ENCODE measurements around the gene PER1.

Gene PER1, protein sequence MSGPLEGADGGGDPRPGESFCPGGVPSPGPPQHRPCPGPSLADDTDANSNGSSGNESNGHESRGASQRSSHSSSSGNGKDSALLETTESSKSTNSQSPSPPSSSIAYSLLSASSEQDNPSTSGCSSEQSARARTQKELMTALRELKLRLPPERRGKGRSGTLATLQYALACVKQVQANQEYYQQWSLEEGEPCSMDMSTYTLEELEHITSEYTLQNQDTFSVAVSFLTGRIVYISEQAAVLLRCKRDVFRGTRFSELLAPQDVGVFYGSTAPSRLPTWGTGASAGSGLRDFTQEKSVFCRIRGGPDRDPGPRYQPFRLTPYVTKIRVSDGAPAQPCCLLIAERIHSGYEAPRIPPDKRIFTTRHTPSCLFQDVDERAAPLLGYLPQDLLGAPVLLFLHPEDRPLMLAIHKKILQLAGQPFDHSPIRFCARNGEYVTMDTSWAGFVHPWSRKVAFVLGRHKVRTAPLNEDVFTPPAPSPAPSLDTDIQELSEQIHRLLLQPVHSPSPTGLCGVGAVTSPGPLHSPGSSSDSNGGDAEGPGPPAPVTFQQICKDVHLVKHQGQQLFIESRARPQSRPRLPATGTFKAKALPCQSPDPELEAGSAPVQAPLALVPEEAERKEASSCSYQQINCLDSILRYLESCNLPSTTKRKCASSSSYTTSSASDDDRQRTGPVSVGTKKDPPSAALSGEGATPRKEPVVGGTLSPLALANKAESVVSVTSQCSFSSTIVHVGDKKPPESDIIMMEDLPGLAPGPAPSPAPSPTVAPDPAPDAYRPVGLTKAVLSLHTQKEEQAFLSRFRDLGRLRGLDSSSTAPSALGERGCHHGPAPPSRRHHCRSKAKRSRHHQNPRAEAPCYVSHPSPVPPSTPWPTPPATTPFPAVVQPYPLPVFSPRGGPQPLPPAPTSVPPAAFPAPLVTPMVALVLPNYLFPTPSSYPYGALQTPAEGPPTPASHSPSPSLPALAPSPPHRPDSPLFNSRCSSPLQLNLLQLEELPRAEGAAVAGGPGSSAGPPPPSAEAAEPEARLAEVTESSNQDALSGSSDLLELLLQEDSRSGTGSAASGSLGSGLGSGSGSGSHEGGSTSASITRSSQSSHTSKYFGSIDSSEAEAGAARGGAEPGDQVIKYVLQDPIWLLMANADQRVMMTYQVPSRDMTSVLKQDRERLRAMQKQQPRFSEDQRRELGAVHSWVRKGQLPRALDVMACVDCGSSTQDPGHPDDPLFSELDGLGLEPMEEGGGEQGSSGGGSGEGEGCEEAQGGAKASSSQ (N-terminal part only)

DNA sequence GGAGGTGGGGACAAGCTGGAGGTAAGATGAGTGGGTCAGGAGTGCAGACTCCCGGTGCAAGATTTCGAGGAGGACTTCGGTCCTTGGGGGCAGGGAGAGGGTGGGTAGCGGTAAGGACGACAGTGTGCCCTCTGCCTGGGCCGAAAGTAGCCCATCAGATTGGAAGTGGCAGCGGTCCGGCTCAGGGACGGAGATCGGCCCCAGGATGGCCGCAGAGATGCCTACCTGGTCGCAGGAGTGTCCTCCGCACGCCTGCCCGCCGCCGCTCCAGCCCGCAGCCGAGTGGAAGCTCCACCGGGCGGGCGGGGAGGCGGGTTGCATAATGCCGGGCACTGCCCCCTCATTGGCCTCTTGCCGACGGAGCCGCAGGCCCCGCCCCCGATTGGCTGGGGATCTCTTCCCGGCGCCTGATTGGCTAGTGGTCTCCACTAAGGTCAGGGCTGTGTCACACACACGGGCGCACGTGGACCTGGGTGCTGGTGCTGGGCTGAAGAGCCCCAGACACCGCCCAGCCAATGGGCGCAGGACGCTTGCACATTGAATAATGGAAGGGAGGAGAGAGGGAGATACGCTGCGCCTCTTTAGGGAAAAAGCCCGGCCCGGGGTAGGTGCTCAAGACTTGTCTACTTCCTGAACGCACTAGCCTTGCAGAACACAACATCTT is at the start of gene PER1:
Gene PER1, minus strand, starts transcription at position 293 of the 664 bp plus-strand sequence. CDS start 1,698 bp downstream, outside the sequence.
- peak; percentile 94 for DNase-seq

DNA sequence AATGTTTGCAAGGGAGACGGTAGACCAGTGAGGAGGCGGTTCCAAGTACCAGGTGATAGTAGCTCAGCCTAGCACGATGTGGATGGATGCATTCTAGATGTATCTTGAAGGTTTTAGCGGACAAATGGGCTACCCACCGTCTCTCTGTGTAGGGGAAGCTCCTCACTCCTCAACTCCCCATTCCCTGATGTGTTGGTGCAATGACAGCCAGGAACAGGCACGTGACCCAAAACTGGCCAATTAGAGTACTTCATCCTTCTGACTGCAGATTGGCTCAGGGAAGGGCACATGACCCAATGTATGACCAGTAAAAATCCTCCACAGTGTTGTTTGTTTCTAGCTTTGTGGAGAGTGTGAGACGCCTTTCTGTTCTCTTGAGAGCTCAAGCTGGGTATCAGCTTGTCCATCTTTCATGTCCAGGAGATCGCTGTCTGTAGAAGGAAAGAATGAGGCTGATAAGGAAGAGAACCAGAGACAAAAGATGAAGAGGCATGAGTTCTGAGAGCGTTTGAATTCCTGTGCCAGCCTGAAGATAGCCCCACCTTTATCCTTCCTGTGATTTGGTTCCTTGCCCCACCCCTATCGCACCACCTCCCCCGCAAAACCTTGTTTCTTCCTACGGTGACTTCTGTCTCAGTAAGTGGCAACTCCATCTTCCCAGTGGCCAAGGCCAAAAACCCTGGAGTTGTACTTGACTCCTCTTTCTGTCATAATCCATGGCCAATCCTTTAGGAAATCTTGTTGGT is 40.0 kb upstream of the PER1 start:
- DNase-seq, result peak; percentile 77

DNA sequence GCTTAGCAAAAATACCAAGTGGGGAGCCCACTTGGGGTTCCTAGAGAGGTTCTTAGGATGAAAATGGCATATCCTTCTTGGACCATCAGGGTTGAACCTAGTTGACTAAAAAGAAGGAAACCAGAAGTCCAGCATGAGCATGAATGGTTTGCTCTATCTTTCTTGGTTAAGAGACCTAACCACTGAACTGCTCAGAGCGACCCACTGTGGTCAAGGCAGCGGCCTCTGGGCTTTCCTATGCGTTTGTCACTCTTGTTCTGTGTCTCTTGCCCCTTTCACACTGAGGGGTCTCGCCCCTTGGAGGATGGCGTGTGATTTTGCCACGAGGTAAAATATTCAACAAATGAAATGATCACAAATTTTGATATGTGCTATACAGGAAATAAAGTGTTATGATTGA is 38.3 kb upstream of the PER1 start:
- DNase-seq, result no peak

DNA sequence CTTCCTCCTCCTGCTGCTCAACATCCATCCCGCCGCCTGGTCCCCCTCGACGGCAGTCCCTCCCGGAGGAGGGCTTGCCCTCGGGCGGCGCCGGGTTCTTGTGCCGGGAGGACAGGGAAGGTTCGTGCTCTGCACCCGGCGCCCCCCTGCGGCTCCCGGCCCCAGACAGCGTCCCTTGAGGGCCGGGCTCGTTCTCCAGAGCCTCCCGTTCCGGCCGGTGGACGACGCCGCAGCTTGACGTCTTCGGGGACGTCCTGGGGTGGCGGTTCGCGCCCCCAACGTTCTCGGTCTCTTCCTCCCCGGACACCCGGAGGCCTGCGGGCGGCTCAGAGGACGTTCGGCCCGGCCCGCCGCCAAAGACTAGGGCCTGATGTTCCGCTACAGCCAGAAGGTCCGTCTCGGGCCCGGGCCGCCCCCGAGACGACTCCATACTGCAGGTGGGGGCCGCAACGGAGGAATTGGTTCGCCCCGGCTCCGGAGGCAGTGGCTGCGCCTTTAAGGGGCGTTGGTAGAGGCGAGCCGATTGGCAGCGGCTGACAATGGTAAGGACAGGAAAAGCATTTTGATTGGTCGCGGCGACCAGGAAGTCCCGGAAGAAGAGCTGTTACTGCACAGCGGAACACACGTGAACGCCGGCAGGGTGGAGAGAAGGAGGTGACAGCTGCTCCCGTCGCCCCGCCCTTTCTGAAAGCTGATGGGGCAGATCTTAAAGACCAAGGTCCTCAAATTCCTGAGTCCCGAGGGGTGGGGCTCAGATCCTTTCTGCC is 37.7 kb upstream of the PER1 start, which contains the start of gene BORCS6:
Gene BORCS6, minus strand, starts transcription at position 470 of the 767 bp plus-strand sequence. Its CDS starts 40 bp downstream, at position 430.
- DNase-seq, result peak; percentile 99

DNA sequence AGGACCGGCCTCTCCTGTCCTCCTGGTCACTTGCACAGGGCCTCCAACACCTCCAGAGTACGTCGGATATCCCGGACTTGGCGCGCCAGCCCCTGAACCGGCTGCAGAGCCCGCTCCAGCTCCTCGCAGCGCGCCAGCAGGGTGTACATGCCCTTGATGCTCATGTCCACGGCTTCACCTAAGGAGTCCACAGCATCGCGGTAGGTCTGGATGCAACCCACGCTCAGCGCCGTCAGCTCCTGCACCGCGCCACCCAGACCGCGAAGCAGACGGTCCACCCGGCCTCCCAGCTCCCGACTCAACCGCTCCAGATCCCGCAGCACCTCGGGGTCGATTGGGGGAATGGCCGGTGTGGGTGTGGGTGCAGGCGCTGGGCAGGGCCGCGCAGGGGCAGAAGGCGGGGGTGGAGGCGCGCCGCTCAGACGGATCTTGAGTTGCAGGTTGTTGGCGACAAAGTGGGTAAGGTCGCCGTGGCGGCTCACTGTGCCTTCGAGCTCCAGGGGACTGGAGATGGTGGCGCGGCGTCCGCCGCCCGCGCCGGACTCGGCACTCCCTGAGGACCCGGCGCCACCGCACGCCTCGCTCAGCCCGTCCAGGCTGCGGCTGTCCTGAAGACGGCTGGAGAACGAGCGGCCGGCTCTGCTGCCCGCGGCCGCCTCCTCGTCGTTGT is 37.0 kb upstream of the PER1 start:
- DNase-seq, result peak; percentile 26

DNA sequence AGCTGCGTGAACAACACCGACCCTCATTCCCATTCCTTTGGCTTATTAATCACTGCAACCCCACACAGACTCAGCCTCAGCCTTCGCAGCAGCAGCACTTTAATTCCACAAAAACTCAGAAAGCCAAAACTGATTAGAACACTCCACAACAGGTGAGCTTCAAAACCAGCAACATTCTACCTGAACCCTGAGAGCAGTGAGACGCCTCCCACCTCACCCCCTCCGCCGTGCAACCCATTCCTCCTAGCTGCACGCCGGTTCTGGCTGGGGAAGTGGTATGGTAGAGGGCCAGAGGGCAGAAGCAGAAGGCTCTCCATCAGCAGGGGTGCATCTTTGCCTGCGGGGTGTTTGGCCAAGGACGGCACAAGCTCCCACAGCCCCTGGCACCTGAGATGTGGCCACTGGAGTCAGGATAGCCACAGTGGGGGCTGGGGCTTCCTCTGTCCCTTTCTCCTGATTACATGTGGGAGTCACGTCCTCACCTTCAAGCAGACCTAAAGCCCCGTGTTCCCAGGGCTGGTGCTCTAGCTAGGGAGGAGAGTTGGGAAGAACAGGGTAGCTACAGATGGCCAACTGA is 36.1 kb upstream of the PER1 start:
- DNase-seq, result no peak

DNA sequence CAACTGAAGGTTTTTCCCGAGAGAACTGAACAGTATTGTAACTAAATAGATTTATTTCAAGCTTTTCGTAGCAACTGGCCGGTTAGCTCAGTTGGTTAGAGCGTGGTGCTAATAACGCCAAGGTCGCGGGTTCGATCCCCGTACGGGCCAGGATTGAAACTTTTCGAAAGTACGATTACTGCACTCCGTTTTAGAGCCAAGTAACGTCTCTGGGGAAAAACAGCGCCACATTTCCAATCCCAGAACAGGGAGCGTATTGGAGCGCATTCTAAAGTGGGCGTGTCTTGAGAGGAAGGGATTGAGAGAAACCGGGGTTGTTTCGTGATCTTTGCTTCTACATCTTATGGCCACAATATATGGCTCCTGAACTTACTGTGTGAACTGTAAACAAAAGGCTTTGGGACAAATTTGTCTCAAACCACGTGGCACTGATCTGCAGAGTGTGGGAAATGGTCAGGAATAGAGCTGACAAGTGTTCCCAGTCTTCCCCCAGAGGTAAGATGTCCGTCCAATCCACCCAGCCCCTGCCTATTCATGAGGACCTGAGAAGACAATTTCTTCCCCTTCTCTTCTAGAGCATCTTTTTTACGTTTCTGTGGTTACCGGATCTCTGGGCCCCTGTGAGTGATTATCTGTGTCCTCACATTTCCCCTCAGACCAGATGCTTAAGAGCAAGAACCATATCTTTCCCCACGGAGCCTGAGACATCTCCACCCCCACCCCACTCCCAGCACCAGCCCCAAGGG is 35.5 kb upstream of the PER1 start:
- peak; percentile 100 for DNase-seq

DNA sequence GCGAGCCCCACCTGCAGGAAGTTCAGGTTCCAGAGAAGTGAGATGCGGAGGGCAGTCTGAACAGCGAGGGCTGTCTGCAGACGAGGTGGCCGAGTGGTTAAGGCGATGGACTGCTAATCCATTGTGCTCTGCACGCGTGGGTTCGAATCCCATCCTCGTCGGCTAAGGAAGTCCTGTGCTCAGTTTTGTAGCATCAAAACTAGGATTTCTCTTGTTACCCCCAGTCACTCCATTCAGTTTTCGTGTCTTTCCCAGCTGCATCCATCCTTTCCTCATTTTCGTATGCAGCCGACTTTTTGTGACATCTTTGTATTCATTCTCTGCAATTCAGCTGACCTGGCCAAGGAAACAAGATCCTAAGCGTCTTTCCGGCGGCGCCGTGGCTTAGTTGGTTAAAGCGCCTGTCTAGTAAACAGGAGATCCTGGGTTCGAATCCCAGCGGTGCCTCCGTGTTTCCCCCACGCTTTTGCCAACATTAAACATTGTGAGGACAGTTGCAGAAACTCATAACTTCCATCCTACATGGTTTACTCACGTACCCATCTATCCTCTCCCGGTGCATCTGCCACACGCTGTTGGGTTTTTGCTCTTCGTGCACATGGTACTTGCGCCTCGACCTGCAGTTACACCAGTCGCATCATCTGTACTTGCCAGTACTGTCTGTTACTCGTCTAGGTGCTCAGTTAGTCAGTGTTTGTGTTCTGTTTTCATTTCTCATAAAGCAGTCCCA is 34.7 kb upstream of the PER1 start:
- DNase-seq, result peak; percentile 95

DNA sequence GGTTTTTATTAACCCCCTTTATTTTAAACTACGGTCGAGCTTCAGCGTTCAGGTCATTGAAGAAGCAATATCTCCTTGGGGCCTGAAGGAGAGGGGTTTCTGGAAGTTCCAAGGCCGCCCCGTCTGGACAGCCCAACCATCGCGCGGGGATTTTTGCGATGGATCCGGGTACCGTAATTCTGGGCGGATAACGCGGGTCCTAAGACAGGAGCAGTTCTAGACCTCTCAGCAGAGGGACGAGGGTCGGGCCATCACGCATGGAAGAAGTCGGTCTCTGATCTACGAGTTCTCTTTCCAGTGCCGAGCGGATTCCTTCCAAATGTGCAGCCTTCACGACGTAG is 34.2 kb upstream of the PER1 start:
- DNase-seq, result no peak

DNA sequence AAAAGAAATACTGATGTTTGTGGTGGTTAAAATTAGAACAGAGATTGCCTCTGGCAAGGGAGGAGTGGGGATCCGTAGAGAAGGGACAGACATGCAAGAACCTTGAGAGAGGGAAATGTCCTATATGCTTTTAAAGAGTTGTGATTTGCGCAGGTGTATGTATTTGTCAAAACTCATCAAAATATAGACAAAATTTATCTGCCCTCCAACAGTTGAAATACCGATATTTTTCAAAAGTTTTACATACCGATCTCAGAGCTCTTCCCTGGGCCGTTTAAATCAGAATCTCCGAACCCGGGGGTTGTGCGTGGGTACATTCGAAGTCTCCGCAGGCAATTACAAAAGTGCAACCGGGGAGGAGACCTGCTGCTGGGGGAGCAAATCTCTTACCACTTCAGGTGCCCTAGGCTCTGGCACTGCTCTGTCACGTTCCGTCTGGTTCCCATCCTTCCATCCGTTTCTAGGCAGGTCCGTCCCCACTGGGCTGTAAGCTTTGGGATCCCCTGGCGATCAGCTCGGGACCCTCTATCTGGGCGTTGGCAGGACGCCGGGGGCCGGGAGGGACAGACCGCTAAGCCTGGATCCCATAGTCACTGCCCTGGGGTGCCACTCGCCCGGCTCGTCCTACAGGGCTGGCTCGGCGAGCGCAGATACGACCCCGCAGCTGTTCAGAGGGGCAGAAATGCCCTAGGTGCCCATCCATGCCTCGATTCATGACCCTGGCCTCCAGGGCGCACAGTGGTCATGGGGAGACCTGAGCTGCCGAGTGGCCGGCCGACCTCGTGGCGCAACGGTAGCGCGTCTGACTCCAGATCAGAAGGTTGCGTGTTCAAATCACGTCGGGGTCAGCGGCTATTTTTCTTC is 33.6 kb upstream of the PER1 start:
- peak; percentile 83 for DNase-seq

DNA sequence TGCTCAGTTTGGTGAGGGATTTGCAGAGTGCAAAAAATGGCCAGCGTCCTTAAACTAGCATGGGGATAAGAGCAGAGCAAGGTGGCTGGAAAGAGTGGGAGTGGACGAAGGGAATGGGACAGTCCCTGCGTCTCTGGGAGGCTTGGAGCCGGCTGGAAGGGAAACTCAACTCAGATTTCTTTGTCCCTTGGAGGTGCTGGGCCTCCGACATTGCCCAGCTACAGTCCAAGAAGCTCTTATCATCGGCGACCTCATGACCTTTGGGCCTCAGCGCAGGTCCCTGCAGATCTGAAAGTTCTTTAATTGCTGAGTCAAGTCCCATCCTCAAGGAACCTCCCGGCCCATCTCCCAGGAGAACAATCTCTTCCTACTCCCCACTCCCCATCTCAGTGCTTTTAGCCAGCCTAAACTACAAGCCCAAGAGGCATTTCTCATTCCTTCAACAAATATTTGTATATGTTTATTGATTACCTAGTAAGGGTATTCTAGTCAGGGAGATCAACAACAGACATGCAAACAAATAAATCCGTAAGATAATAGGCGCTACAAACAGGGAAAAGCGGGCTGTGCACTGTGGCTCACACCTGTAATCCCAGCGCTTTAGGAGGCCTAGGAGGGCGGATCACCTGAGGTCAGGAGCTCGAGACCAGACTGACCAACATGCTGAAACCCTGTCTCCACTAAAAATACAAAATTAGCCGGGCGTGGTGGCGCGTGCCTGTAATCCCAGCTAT is 25.0 kb upstream of the PER1 start:
- DNase-seq, result no peak

DNA sequence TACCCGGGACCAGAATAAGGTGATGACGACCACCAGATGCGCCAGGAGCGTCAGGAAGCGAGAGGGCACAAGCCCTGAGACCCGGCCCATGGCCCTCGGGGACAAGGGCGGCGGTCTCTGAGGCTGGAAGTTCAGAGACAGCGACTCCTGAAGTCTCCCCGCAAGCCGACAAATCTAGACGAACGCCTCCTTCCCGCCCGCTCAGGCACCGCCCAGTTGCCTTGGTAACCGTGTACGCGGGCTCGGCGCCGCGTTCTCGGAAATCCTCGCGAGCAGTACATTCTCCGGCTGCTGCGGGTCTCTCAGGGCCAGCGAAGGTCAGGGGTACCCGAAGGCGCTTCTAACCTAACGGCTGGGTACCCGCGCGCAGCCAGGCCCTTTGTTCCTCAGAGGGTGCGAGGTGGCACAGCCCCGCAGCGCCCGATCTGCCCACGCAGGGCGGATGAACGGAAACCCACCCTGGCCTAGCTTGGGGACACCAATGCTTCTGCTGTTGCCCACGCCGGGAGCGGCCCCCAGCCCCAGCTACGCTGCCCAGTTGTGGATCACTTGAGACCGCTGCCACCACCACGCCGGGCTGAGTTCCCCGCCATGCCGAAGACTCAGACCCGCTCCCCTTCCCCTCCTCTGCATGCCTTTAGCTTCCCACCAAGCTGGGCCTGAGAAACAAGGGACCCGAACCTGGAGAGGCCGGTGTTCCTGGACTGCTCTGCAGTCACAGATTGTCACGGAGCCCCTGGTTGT is 24.2 kb upstream of the PER1 start, which contains the start of gene TMEM107:
Gene TMEM107, minus strand, starts transcription at position 184 of the 744 bp plus-strand sequence. Its CDS starts 94 bp downstream, at position 90.
- peak; percentile 88 for DNase-seq

DNA sequence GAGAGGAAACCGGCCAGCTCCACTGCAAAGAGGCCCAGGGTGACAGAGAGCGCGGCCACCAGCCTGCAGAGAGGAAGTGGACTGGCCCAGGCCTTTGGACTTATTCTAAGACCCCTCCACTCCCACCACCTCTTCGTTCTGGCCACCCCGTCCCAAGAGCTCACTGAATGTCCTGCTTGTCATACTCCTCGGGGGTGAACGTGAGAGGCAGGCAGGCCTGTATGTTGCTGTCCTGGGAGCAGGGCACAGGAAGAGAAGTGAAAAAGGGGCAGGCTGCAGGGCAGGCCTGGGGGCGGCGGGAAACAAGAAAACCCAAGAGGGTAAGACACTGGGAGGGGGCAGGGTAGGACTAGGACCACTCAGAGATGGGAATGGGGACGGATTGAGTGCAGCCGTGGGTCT is 23.6 kb upstream of the PER1 start:
- DNase-seq, result peak; percentile 47

DNA sequence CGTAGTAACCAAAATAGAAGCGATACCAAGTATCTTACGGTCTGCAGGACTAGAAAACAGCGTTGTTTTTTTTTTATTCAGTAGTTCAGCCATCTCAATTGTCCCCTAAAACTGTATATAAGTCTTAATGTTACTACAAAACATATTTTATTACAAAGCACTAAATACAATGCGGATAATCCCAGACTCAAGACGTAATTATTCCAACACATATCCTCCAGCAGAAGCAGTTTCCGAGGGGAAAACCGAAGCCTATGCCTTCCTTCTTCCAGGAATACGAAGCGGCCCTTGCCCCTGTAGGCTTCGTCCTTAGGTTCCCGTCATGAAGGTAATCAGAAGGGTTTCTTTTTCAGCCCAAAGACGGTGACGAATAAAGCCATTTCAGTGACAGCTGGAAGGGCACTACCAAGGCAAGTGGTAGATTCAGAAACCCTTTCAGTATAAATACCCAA is 21.7 kb upstream of the PER1 start:
- DNase-seq, result no peak

DNA sequence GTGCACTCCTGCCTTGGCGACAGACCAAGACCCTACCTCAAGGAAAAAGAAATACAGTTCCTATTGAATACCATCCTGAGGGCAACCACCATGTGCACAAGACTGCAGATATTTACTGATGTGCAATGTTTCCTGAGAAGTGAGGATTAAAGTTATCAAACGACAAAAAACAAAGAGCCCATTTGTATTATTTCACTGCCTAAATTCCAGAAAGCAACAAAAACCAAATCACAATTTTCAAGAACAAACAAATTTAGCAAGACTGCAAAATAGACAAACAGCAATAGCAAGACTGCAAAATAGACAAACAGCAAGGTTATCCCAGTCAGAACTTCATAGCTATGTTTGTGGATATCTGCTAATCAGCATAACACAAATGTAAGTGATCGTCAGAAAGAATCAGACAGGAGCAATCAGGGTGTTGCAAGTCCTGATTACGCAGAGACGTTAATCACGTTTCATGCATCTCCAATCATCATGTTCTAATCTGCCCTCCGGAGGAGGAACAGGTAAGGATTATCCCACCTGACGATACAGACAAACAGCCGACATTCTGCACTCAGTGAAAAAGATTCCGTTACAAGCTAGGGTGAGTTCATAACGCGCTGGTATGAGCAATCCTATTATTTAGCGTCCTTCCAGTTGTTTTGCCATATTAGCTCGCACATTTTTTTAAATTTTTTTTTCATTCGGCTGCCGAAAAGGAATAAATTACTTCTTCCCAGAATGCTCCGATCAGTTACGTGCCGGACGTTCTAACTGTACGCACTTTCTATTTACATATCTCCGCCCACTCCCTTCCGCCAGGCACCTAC is 21.1 kb upstream of the PER1 start:
- DNase-seq, result peak; percentile 96

Measured in EL (cell line).